NCI-H748 treated with DMSO at 0.1 percent for 48 hours (cell line): Measurements from ENCODE around the gene INO80D.
"Not testable (repeated sequence)": the region's sequence is repeated elsewhere in the genome, so short reads cannot be mapped to it uniquely, and the experiment has no call there.

Source experiments
- DNase-seq: peaks from one replicate; lab custom pipeline; 2025; lab: John Stamatoyannopoulos, UW

Gene INO80D

GRCh38 chr2:206085742-206086445 lies at the start of gene INO80D:
Gene INO80D (minus strand): TSS chr2:206086174. CDS start chr2:206063016, 23,158 bp downstream.
- peak; percentile 77 for DNase-seq

GRCh38 chr2:206127656-206128055 lies 41.7 kb upstream of the INO80D start:
- DNase-seq: no peak

- DNase-seq: no peak
Observed at GRCh38 chr2:206125901-206126300, 39.9 kb upstream of the INO80D start.

GRCh38 chr2:206122569-206122968 lies 36.6 kb upstream of the INO80D start:
- not testable (repeated sequence) for DNase-seq

- no peak for DNase-seq
Observed at GRCh38 chr2:206116278-206116677, 30.3 kb upstream of the INO80D start.

GRCh38 chr2:206115026-206115578 lies 29.1 kb upstream of the INO80D start:
- no peak for DNase-seq

GRCh38 chr2:206112846-206113547 lies 27.0 kb upstream of the INO80D start:
- no peak for DNase-seq

- no peak for DNase-seq
Observed at GRCh38 chr2:206112108-206112507, 26.1 kb upstream of the INO80D start.

- no peak for DNase-seq
Observed at GRCh38 chr2:206108713-206109112, 22.7 kb upstream of the INO80D start.

- DNase-seq: no peak
Observed at GRCh38 chr2:206105541-206105940, 19.6 kb upstream of the INO80D start.

- DNase-seq: no peak
Observed at GRCh38 chr2:206105038-206105437, 19.1 kb upstream of the INO80D start.

GRCh38 chr2:206098872-206099271 lies 12.9 kb upstream of the INO80D start:
- not testable (repeated sequence) for DNase-seq

GRCh38 chr2:206098471-206098870 lies 12.5 kb upstream of the INO80D start:
- DNase-seq: no peak

GRCh38 chr2:206096876-206097275 lies 10.9 kb upstream of the INO80D start:
- DNase-seq: no peak

GRCh38 chr2:206095536-206096332 lies 9.8 kb upstream of the INO80D start:
- DNase-seq: no peak

- DNase-seq: no peak
Observed at GRCh38 chr2:206092297-206092696, 6.3 kb upstream of the INO80D start.

- DNase-seq: no peak
Observed at GRCh38 chr2:206088248-206088647, 2.3 kb upstream of the INO80D start.

GRCh38 chr2:206086716-206087350 lies 859 bp upstream of the INO80D start:
- peak; percentile 43 for DNase-seq

GRCh38 chr2:206084870-206085741 lies 868 bp downstream of the INO80D start:
- no peak for DNase-seq

- peak; percentile 62 for DNase-seq
Observed at GRCh38 chr2:206084439-206084869, 1.5 kb downstream of the INO80D start.
